GM23338 (cell line): ENCODE results near the gene KIRREL3.

ENCODE experiments used
- CREB1 ChIP-seq: fragments of 250-450 bp; sonication (Bioruptor Pico); IDR thresholded peaks from 2 replicates; pipeline ENCODE4 v1.5.0; 2020; ENCODE audit warnings: low read depth, mild to moderate bottlenecking, moderate library complexity
- EZH2 ChIP-seq: fragments of 200-600 bp; sonication (generic); IDR thresholded peaks from one replicate; pipeline ENCODE4 v1.8.0; 2017; ENCODE audit warnings: antibody characterized with exemption, mild to moderate bottlenecking, low read depth; ENCODE audit not compliant: unreplicated experiment
- EZH2phosphoT487 ChIP-seq: fragments of 200-600 bp; sonication (generic); IDR thresholded peaks from one replicate; pipeline ENCODE4 v1.8.1; 2018; ENCODE audit warnings: antibody characterized with exemption; ENCODE audit not compliant: unreplicated experiment
- JUNB ChIP-seq: IDR thresholded peaks from one replicate; pipeline ENCODE4 v1.6.1; 2016; ENCODE audit warnings: antibody characterized with exemption; ENCODE audit not compliant: unreplicated experiment
- NANOG ChIP-seq: IDR thresholded peaks from 2 replicates; pipeline ENCODE4 v1.6.1; 2016; ENCODE audit warnings: antibody characterized with exemption, borderline replicate concordance
- POLR2AphosphoS5 ChIP-seq: IDR thresholded peaks from 2 replicates; pipeline ENCODE4 v1.6.1; 2016; ENCODE audit warnings: antibody characterized with exemption, low read depth
- STAT1 ChIP-seq: IDR thresholded peaks from one replicate; pipeline ENCODE4 v1.6.1; 2016; ENCODE audit warnings: antibody characterized with exemption; ENCODE audit not compliant: unreplicated experiment
- ZNF114 ChIP-seq: fragments of 250-450 bp; sonication (Bioruptor Pico); IDR thresholded peaks from 2 replicates; pipeline ENCODE4 v1.5.0; 2020; ENCODE audit warnings: mild to moderate bottlenecking, moderate library complexity
- ZNF331 ChIP-seq: fragments of 250-450 bp; sonication (Bioruptor Pico); IDR thresholded peaks from 2 replicates; pipeline ENCODE4 v1.5.0; 2020; ENCODE audit warnings: low read depth, mild to moderate bottlenecking, moderate library complexity
- TF ChIP-seq, protein P1 (sequence below), 2 experiments: fragments of 200-600 bp in 1 of 2; sonication (generic) in 1 of 2; conservative IDR thresholded peaks; 2 replicates each; pipeline versions ENCODE4 v1.5.1 to v1.6.1; 2016 to 2017; ENCODE audit warnings: antibody characterized with exemption in 2 of 2, low read depth in 2 of 2, mild to moderate bottlenecking in 2 of 2, moderate library complexity in 1 of 2
- TF ChIP-seq, protein P2 (sequence below): IDR thresholded peaks from one replicate; pipeline ENCODE4 v1.6.1; 2018; ENCODE audit warnings: antibody characterized with exemption; ENCODE audit not compliant: unreplicated experiment
- TF ChIP-seq, protein P3 (sequence below): IDR thresholded peaks from 2 replicates; pipeline ENCODE4 v1.6.1; 2016; ENCODE audit warnings: antibody characterized with exemption
- TF ChIP-seq, protein P4 (sequence below): fragments of 250-450 bp; sonication (Bioruptor Pico); IDR thresholded peaks from 2 replicates; pipeline ENCODE4 v1.5.0; 2020; ENCODE audit warnings: mild to moderate bottlenecking, moderate library complexity

DNA sequence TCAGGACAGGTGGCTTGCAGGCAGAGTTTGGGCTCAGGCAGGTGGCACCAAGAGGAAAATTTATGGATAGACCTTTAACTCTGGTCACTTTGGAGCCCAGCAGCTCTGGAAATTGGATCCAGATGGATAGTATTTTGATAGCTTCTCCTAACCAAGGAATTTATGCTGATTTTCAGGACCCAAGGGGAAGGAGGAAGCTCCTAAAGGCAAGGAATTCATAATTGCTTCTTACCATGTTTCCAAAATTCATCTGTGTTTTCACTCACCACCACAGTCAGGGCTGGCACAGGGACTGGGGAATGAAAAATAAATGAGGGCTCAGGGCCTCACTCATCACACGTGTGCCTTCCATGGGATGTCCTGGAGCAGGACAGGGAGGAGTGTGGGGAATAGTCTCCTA, 327.3 kb downstream of the KIRREL3 start:
- TF ChIP-seq, protein P1, sequence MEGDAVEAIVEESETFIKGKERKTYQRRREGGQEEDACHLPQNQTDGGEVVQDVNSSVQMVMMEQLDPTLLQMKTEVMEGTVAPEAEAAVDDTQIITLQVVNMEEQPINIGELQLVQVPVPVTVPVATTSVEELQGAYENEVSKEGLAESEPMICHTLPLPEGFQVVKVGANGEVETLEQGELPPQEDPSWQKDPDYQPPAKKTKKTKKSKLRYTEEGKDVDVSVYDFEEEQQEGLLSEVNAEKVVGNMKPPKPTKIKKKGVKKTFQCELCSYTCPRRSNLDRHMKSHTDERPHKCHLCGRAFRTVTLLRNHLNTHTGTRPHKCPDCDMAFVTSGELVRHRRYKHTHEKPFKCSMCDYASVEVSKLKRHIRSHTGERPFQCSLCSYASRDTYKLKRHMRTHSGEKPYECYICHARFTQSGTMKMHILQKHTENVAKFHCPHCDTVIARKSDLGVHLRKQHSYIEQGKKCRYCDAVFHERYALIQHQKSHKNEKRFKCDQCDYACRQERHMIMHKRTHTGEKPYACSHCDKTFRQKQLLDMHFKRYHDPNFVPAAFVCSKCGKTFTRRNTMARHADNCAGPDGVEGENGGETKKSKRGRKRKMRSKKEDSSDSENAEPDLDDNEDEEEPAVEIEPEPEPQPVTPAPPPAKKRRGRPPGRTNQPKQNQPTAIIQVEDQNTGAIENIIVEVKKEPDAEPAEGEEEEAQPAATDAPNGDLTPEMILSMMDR (conservative IDR thresholded peaks at IDR 0.05; ENCODE audit: low read depth in 2 of 2), result no peak
- TF ChIP-seq, protein P2, sequence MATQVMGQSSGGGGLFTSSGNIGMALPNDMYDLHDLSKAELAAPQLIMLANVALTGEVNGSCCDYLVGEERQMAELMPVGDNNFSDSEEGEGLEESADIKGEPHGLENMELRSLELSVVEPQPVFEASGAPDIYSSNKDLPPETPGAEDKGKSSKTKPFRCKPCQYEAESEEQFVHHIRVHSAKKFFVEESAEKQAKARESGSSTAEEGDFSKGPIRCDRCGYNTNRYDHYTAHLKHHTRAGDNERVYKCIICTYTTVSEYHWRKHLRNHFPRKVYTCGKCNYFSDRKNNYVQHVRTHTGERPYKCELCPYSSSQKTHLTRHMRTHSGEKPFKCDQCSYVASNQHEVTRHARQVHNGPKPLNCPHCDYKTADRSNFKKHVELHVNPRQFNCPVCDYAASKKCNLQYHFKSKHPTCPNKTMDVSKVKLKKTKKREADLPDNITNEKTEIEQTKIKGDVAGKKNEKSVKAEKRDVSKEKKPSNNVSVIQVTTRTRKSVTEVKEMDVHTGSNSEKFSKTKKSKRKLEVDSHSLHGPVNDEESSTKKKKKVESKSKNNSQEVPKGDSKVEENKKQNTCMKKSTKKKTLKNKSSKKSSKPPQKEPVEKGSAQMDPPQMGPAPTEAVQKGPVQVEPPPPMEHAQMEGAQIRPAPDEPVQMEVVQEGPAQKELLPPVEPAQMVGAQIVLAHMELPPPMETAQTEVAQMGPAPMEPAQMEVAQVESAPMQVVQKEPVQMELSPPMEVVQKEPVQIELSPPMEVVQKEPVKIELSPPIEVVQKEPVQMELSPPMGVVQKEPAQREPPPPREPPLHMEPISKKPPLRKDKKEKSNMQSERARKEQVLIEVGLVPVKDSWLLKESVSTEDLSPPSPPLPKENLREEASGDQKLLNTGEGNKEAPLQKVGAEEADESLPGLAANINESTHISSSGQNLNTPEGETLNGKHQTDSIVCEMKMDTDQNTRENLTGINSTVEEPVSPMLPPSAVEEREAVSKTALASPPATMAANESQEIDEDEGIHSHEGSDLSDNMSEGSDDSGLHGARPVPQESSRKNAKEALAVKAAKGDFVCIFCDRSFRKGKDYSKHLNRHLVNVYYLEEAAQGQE, result no peak
- TF ChIP-seq EZH2, result no peak
- no peak for TF ChIP-seq POLR2AphosphoS5
- TF ChIP-seq ZNF331 (CRISPR knock-in tag), result no peak
- TF ChIP-seq, protein P3, sequence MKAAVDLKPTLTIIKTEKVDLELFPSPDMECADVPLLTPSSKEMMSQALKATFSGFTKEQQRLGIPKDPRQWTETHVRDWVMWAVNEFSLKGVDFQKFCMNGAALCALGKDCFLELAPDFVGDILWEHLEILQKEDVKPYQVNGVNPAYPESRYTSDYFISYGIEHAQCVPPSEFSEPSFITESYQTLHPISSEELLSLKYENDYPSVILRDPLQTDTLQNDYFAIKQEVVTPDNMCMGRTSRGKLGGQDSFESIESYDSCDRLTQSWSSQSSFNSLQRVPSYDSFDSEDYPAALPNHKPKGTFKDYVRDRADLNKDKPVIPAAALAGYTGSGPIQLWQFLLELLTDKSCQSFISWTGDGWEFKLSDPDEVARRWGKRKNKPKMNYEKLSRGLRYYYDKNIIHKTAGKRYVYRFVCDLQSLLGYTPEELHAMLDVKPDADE, result no peak
- TF ChIP-seq, protein P4, sequence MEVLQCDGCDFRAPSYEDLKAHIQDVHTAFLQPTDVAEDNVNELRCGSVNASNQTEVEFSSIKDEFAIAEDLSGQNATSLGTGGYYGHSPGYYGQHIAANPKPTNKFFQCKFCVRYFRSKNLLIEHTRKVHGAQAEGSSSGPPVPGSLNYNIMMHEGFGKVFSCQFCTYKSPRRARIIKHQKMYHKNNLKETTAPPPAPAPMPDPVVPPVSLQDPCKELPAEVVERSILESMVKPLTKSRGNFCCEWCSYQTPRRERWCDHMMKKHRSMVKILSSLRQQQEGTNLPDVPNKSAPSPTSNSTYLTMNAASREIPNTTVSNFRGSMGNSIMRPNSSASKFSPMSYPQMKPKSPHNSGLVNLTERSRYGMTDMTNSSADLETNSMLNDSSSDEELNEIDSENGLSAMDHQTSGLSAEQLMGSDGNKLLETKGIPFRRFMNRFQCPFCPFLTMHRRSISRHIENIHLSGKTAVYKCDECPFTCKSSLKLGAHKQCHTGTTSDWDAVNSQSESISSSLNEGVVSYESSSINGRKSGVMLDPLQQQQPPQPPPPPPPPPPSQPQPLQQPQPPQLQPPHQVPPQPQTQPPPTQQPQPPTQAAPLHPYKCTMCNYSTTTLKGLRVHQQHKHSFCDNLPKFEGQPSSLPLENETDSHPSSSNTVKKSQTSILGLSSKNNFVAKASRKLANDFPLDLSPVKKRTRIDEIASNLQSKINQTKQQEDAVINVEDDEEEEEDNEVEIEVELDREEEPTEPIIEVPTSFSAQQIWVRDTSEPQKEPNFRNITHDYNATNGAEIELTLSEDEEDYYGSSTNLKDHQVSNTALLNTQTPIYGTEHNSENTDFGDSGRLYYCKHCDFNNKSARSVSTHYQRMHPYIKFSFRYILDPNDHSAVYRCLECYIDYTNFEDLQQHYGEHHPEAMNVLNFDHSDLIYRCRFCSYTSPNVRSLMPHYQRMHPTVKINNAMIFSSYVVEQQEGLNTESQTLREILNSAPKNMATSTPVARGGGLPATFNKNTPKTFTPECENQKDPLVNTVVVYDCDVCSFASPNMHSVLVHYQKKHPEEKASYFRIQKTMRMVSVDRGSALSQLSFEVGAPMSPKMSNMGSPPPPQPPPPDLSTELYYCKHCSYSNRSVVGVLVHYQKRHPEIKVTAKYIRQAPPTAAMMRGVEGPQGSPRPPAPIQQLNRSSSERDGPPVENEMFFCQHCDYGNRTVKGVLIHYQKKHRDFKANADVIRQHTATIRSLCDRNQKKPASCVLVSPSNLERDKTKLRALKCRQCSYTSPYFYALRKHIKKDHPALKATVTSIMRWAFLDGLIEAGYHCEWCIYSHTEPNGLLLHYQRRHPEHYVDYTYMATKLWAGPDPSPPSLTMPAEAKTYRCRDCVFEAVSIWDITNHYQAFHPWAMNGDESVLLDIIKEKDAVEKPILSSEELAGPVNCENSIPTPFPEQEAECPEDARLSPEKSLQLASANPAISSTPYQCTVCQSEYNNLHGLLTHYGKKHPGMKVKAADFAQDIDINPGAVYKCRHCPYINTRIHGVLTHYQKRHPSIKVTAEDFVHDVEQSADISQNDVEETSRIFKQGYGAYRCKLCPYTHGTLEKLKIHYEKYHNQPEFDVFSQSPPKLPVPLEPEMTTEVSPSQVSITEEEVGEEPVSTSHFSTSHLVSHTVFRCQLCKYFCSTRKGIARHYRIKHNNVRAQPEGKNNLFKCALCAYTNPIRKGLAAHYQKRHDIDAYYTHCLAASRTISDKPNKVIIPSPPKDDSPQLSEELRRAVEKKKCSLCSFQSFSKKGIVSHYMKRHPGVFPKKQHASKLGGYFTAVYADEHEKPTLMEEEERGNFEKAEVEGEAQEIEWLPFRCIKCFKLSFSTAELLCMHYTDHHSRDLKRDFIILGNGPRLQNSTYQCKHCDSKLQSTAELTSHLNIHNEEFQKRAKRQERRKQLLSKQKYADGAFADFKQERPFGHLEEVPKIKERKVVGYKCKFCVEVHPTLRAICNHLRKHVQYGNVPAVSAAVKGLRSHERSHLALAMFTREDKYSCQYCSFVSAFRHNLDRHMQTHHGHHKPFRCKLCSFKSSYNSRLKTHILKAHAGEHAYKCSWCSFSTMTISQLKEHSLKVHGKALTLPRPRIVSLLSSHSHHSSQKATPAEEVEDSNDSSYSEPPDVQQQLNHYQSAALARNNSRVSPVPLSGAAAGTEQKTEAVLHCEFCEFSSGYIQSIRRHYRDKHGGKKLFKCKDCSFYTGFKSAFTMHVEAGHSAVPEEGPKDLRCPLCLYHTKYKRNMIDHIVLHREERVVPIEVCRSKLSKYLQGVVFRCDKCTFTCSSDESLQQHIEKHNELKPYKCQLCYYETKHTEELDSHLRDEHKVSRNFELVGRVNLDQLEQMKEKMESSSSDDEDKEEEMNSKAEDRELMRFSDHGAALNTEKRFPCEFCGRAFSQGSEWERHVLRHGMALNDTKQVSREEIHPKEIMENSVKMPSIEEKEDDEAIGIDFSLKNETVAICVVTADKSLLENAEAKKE (CRISPR knock-in tag), result no peak
- TF ChIP-seq CREB1 (CRISPR knock-in tag), result no peak
- TF ChIP-seq EZH2phosphoT487, result no peak
- TF ChIP-seq STAT1, result no peak
- no peak for TF ChIP-seq JUNB
- no peak for TF ChIP-seq NANOG
- TF ChIP-seq ZNF114, result no peak
